Stimulated activated CD4-positive, alpha-beta T cell treated with anti-CD3 and anti-CD28 coated beads, Interleukin-4, amount 100 ng/mL, for 24 hours (primary cell): ENCODE measurements around the gene ITPRIP.

ENCODE experiments used
- DNase-seq: peaks from one replicate; pipeline ENCODE4 v3.0.0-alpha.2; 2020

ITPRIP gene

GRCh38 chr10:104340111-104340526 is 1.9 kb upstream of the ITPRIP start:
- no peak for DNase-seq

GRCh38 chr10:104339469-104340110 is 1.3 kb upstream of the ITPRIP start:
- DNase-seq = no peak

GRCh38 chr10:104337521-104337984 is 712 bp downstream of the ITPRIP start:
- no peak for DNase-seq

- DNase-seq = no peak
Observed at GRCh38 chr10:104336821-104337467, 1.3 kb downstream of the ITPRIP start.

- DNase-seq = peak; percentile 4
Observed at GRCh38 chr10:104334965-104335650, 3.2 kb downstream of the ITPRIP start.

- DNase-seq = no peak
Observed at GRCh38 chr10:104334561-104334960, 3.7 kb downstream of the ITPRIP start.

- DNase-seq = no peak
Observed at GRCh38 chr10:104333728-104334373, 4.4 kb downstream of the ITPRIP start.

- DNase-seq = peak; percentile 51
Observed at GRCh38 chr10:104333032-104333727, 5.1 kb downstream of the ITPRIP start.

GRCh38 chr10:104332243-104333031 is 5.8 kb downstream of the ITPRIP start:
- DNase-seq = no peak

- DNase-seq = no peak
Observed at GRCh38 chr10:104331208-104331838, 6.9 kb downstream of the ITPRIP start.

- no peak for DNase-seq
Observed at GRCh38 chr10:104330168-104331110, 7.8 kb downstream of the ITPRIP start.

GRCh38 chr10:104329735-104330134 is 8.5 kb downstream of the ITPRIP start:
- DNase-seq = no peak

GRCh38 chr10:104328896-104329710 is 9.2 kb downstream of the ITPRIP start:
- peak; percentile 90 for DNase-seq

GRCh38 chr10:104328646-104328895 is 9.7 kb downstream of the ITPRIP start:
- DNase-seq = no peak

- no peak for DNase-seq
Observed at GRCh38 chr10:104327745-104328645, 10.3 kb downstream of the ITPRIP start.

- no peak for DNase-seq
Observed at GRCh38 chr10:104326991-104327610, 11.2 kb downstream of the ITPRIP start.

GRCh38 chr10:104325436-104326435 is 12.5 kb downstream of the ITPRIP start:
- DNase-seq = no peak
